ENCODE results near the gene TSEN15. TPM values are rescaled to one million over a fixed set of nuclear protein-coding genes. Genes with fewer than 3 reads are reported as not detected.
A peak's percentile ranks its signal among the peaks of the same experiment; 100 is the strongest.

TSEN15 gene
- total and polyA plus RNA-seq, 9 of the 15 experiments (the other 6 are each of a cell fraction or from before 2014, with no cell fraction given), result 25.6 to 121 (median 91.3) TPM

- TF ChIP-seq RBBP5 (IDR thresholded peaks at IDR 0.05; ENCODE audit: borderline replicate concordance, insufficient read depth, low read length, poor library complexity, severe bottlenecking) (no peak), MCM5 (IDR thresholded peaks at IDR 0.05; ENCODE audit: low read depth) (no peak), MBD2 (IDR thresholded peaks at IDR 0.05; ENCODE audit: borderline replicate concordance, low read depth) (no peak), PHTF2 (CRISPR knock-in tag; IDR thresholded peaks at IDR 0.05) (no peak), HCFC1 (IDR thresholded peaks at IDR 0.05; ENCODE audit: low read depth, low read length) (no peak), SMARCE1 (IDR thresholded peaks at IDR 0.05) (no peak), KDM5B (IDR thresholded peaks at IDR 0.05; ENCODE audit: insufficient replicate concordance, low read depth, low read length) (no peak), KLF13 (tag; IDR thresholded peaks at IDR 0.05; ENCODE audit: borderline replicate concordance, low read depth) (no peak), ATF3 (IDR thresholded peaks at IDR 0.05) (peak; percentile 40; the same call in 1 of the 2 replicates), ATF3 (CRISPR knock-in tag; conservative IDR thresholded peaks at IDR 0.05) (no peak), RERE (CRISPR knock-in tag; IDR thresholded peaks at IDR 0.05; ENCODE audit: borderline replicate concordance) (no peak), NFE2L1 (tag; IDR thresholded peaks at IDR 0.05; ENCODE audit: borderline replicate concordance, low read depth) (no peak), ZFP1 (CRISPR knock-in tag; IDR thresholded peaks at IDR 0.05) (no peak), IRF2 (CRISPR knock-in tag; IDR thresholded peaks at IDR 0.05) (no peak), NR2C2 (CRISPR knock-in tag; IDR thresholded peaks at IDR 0.05) (no peak), NR2C2 (tag; IDR thresholded peaks at IDR 0.05) (peak; percentile 20; the same call in 1 of the 2 replicates), MYBL2 (IDR thresholded peaks at IDR 0.05; ENCODE audit: low read depth) (no peak), MYBL2 (CRISPR knock-in tag; IDR thresholded peaks at IDR 0.05; ENCODE audit: borderline replicate concordance) (no peak)
- TF ChIP-seq, protein P1, sequence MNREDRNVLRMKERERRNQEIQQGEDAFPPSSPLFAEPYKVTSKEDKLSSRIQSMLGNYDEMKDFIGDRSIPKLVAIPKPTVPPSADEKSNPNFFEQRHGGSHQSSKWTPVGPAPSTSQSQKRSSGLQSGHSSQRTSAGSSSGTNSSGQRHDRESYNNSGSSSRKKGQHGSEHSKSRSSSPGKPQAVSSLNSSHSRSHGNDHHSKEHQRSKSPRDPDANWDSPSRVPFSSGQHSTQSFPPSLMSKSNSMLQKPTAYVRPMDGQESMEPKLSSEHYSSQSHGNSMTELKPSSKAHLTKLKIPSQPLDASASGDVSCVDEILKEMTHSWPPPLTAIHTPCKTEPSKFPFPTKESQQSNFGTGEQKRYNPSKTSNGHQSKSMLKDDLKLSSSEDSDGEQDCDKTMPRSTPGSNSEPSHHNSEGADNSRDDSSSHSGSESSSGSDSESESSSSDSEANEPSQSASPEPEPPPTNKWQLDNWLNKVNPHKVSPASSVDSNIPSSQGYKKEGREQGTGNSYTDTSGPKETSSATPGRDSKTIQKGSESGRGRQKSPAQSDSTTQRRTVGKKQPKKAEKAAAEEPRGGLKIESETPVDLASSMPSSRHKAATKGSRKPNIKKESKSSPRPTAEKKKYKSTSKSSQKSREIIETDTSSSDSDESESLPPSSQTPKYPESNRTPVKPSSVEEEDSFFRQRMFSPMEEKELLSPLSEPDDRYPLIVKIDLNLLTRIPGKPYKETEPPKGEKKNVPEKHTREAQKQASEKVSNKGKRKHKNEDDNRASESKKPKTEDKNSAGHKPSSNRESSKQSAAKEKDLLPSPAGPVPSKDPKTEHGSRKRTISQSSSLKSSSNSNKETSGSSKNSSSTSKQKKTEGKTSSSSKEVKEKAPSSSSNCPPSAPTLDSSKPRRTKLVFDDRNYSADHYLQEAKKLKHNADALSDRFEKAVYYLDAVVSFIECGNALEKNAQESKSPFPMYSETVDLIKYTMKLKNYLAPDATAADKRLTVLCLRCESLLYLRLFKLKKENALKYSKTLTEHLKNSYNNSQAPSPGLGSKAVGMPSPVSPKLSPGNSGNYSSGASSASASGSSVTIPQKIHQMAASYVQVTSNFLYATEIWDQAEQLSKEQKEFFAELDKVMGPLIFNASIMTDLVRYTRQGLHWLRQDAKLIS (CRISPR knock-in tag; IDR thresholded peaks at IDR 0.05), result no peak
These were observed 18.6 kb upstream of the TSEN15 start (continued) for GRCh38 chr1:184032930-184033418.

All from K562 (cell line).